ENCODE data around the gene PABPC1L. TPM values are rescaled to one million over a fixed set of nuclear protein-coding genes. Genes with fewer than 3 reads are reported as not detected.

Gene PABPC1L
- 1.1 and 2.0 TPM in 2 replicates for polyA plus RNA-seq

GRCh38 chr20:44909872-44910689 is at the start of gene PABPC1L:
PABPC1L (plus strand) TSS chr20:44910060; CDS start chr20:44910144, 84 bp downstream.

GRCh38 chr20:44885392-44886265 is 24.2 kb upstream of the PABPC1L start, which contains the start of gene YWHAB:
YWHAB (plus strand) TSS chr20:44885705; CDS start chr20:44901534, 15,829 bp downstream.

GRCh38 chr20:44960103-44960852 is 50.4 kb downstream of the PABPC1L start, which contains the start of gene TOMM34:
TOMM34 (minus strand) TSS chr20:44960397; CDS start chr20:44960333, 64 bp downstream.

GRCh38 chr20:44966030-44966961 is 56.4 kb downstream of the PABPC1L start, which contains the start of gene STK4:
STK4 (plus strand) TSS chr20:44966512; CDS start chr20:44966569, 57 bp downstream.

Other genes starting within 250 kb of the PABPC1L start
- not detected in 2 replicates for gene CCN5, start 194.7 kb upstream of the PABPC1L start, polyA plus RNA-seq
- 0.58 and 2.7 TPM in 2 replicates for gene KCNK15, start 164.2 kb upstream of the PABPC1L start, polyA plus RNA-seq
- 0.04 and 0.19 TPM in 2 replicates for gene RIMS4, start 99.5 kb upstream of the PABPC1L start, polyA plus RNA-seq
- 446 and 447 TPM in 2 replicates for gene YWHAB, start 24.4 kb upstream of the PABPC1L start, polyA plus RNA-seq
- 7.6 and 14.2 TPM in 2 replicates for gene TOMM34, start 50.3 kb downstream of the PABPC1L start, polyA plus RNA-seq
- gene STK4, start 56.5 kb downstream of the PABPC1L start, polyA plus RNA-seq: 4.8 and 22.6 TPM in 2 replicates
- 1.2 and 2.7 TPM in 2 replicates for gene KCNS1, start 191.1 kb downstream of the PABPC1L start, polyA plus RNA-seq
- not detected in 2 replicates for gene WFDC5, start 205.1 kb downstream of the PABPC1L start, polyA plus RNA-seq
- gene WFDC12, start 214.4 kb downstream of the PABPC1L start, polyA plus RNA-seq: not detected in 2 replicates